CD14-positive monocyte (primary cell): ENCODE results near the gene ANKRD31. TPM values are rescaled to one million over a fixed set of nuclear protein-coding genes. Genes with fewer than 3 reads are reported as not detected.

Experiments used
- DNase-seq, 3 donors: peaks; one replicate each; pipeline ENCODE4 v3.0.0-alpha.2; 2011 to 2022
- H2AFZ ChIP-seq: 2 replicates; pipeline ENCODE4 v1.6.0; 2012; ENCODE audit warnings: mild to moderate bottlenecking, low read depth, low read length, inconsistent platforms; ENCODE audit not compliant: insufficient read depth, poor library complexity, severe bottlenecking
- H3K27ac ChIP-seq, 2 donors: 1 replicate in 1 of 2; 2 replicates in 1 of 2; pipeline ENCODE4 v1.5.1; 2012 to 2013; ENCODE audit warnings: low read length in 2 of 2, control low read depth in 1 of 2, inconsistent platforms in 1 of 2, low read depth in 1 of 2, mild to moderate bottlenecking in 1 of 2
- H3K27me3 ChIP-seq, 2 donors: one replicate each; pipeline versions ENCODE4 v1.6.0 to v1.6.1; 2011 to 2013; ENCODE audit warnings: low read length in 2 of 2; ENCODE audit not compliant: control insufficient read depth in 2 of 2, insufficient read depth in 2 of 2
- H3K36me3 ChIP-seq, 2 donors: replicated peaks in 1 of 2; 1 replicate in 1 of 2; 2 replicates in 1 of 2; pipeline versions ENCODE4 v1.5.1 to v1.6.1; 2012 to 2013; ENCODE audit warnings: low read length in 2 of 2, control low read depth in 1 of 2, inconsistent platforms in 1 of 2, mild to moderate bottlenecking in 1 of 2; ENCODE audit not compliant: insufficient read depth in 2 of 2, control insufficient read depth in 1 of 2
- H3K4me1 ChIP-seq, 2 donors: 1 replicate in 1 of 2; 2 replicates in 1 of 2; pipeline versions ENCODE4 v1.5.1 to v1.6.1; 2012 to 2013; ENCODE audit warnings: low read length in 2 of 2, control low read depth in 1 of 2, inconsistent platforms in 1 of 2, mild to moderate bottlenecking in 1 of 2, moderate library complexity in 1 of 2; ENCODE audit not compliant: insufficient read depth in 2 of 2, control insufficient read depth in 1 of 2
- H3K4me2 ChIP-seq: replicated peaks from 2 replicates; pipeline ENCODE3; 2012; ENCODE audit warnings: low read length, moderate library complexity, mild to moderate bottlenecking; ENCODE audit not compliant: poor library complexity, severe bottlenecking; ENCODE audit errors: extremely low read depth
- H3K4me3 ChIP-seq, 3 experiments: fragments of 200-600 bp in 1 of 3; sonication (generic) in 1 of 3; replicated peaks in 1 of 3; 1 replicate in 2 of 3; 2 replicates in 1 of 3; pipeline ENCODE4 v1.5.1; 2011 to 2013; ENCODE audit warnings: low read length in 3 of 3, mild to moderate bottlenecking in 3 of 3, control low read depth in 2 of 3, low read depth in 2 of 3, inconsistent platforms in 1 of 3, moderate library complexity in 1 of 3
- H3K79me2 ChIP-seq: 2 replicates; pipeline ENCODE4 v1.6.0; 2012; ENCODE audit warnings: mild to moderate bottlenecking, control low read depth, inconsistent platforms, low read length, moderate library complexity; ENCODE audit not compliant: insufficient read depth
- H3K9ac ChIP-seq: 2 replicates; pipeline ENCODE4 v1.6.0; 2017; ENCODE audit warnings: low read length, mild to moderate bottlenecking; ENCODE audit not compliant: insufficient read depth, poor library complexity, severe bottlenecking
- H3K9me3 ChIP-seq, 2 donors: replicated peaks in 1 of 2; 1 replicate in 1 of 2; 2 replicates in 1 of 2; pipeline versions ENCODE4 v1.5.1 to v1.6.1; 2012 to 2013; ENCODE audit warnings: low read length in 2 of 2, control low read depth in 1 of 2; ENCODE audit not compliant: control insufficient read depth in 1 of 2, insufficient read depth in 1 of 2
- H4K20me1 ChIP-seq: 2 replicates; pipeline ENCODE4 v1.6.0; 2012; ENCODE audit warnings: mild to moderate bottlenecking, low read length, control low read depth, moderate library complexity; ENCODE audit not compliant: insufficient read depth
- H3K27ac Mint-ChIP-seq, 7 donors: one replicate each; pipeline ENCODE4 v1.8.0; 2020; ENCODE audit warnings: mild to moderate bottlenecking in 7 of 7, mixed read lengths in 7 of 7, moderate library complexity in 6 of 7, inconsistent platforms in 2 of 7
- H3K27me3 Mint-ChIP-seq, 3 donors: one replicate each; pipeline ENCODE4 v1.8.0; 2021 to 2022; ENCODE audit warnings: low read depth in 3 of 3, mild to moderate bottlenecking in 3 of 3, mixed read lengths in 3 of 3, moderate library complexity in 3 of 3, inconsistent platforms in 1 of 3
- H3K36me3 Mint-ChIP-seq, 2 donors: one replicate each; pipeline ENCODE4 v1.8.0; 2020; ENCODE audit warnings: mixed read lengths in 2 of 2, inconsistent platforms in 1 of 2, mild to moderate bottlenecking in 1 of 2
- H3K4me1 Mint-ChIP-seq: one replicate; pipeline ENCODE4 v1.8.0; 2020; ENCODE audit warnings: mild to moderate bottlenecking, mixed read lengths
- H3K4me3 Mint-ChIP-seq, 2 donors: one replicate each; pipeline ENCODE4 v1.8.0; 2020; ENCODE audit warnings: mild to moderate bottlenecking in 2 of 2, mixed read lengths in 2 of 2, moderate library complexity in 1 of 2
- H3K9me3 Mint-ChIP-seq, 7 donors: one replicate each; pipeline ENCODE4 v1.8.0; 2020 to 2022; ENCODE audit warnings: mixed read lengths in 7 of 7, mild to moderate bottlenecking in 6 of 7, moderate library complexity in 6 of 7, inconsistent platforms in 2 of 7
- CTCF ChIP-seq: fragments of 200-600 bp; IDR thresholded peaks from one replicate; pipeline ENCODE4 v1.8.0; 2022; ENCODE audit warnings: antibody characterized with exemption, mild to moderate bottlenecking
- WGBS: methylation state at CpG from one replicate; pipeline ENCODE4 v1.1.5; 2013; ENCODE audit warnings: missing lambda C conversion rate; ENCODE audit not compliant: insufficient coverage; 5-methylcytosine and 5-hydroxymethylcytosine counted together
- intact Hi-C, 2 donors: fragments of 100-400 bp; cut with micrococcal nuclease; formaldehyde crosslinking; loops; one replicate each; pipeline versions ENCODE4 v1.15.0 to v1.15.1; 2023
- polyA plus RNA-seq, 3 donors: library from polyadenylated mRNA; depleted of rRNA in 1 of 3; unstranded in 2 of 3; stranded (reverse) in 1 of 3; fragments of 300-500 nt in 2 of 3; fragments of >200 nt in 1 of 3; fragmentation: Illumina TruSeq in 2 of 3; gene quantifications; 1 replicate in 2 of 3; 2 replicates in 1 of 3; pipeline ENCODE4 v1.2.3, GENCODE V29; 2012 to 2021

The ANKRD31 gene
- polyA plus RNA-seq, 3 donors, result 0.05 TPM; not detected in 2

- H3K4me3 Mint-ChIP-seq, result no peak overlapping the region
- no peak for TF ChIP-seq CTCF
- 100% methylated on average over 1 of the region's 4 CpGs for WGBS
- Histone ChIP-seq H3K27ac (no peak overlapping the region), H3K9me3 (no peaks in the 10 kb centered on the region), H2AFZ (no peak overlapping the region), H3K79me2 (no peaks in the 10 kb centered on the region), H3K4me3 (no peak overlapping the region), H3K9ac (no peak overlapping the region), H3K36me3 (no peaks in the 10 kb centered on the region), H3K27me3 (no peaks in the 10 kb centered on the region), H3K4me1 (no peaks in the 10 kb centered on the region), H4K20me1 (no peaks in the 10 kb centered on the region), H3K4me2 (no peak overlapping the region)
- intact Hi-C loops, result no loop called here
- H3K9me3 Mint-ChIP-seq, result peaks cover 3 to 8% (median 5%) of the 10 kb centered on the region in 7 donors
- peaks cover 3% of the 10 kb centered on the region for H3K4me1 Mint-ChIP-seq
- H3K36me3 Mint-ChIP-seq, result no peaks in the 10 kb centered on the region
- DNase-seq, result no peak
- H3K27ac Mint-ChIP-seq, result no peak overlapping the region
- peaks cover 0 to 3% (median 1%) of the 10 kb centered on the region in 3 donors for H3K27me3 Mint-ChIP-seq
These were observed 40.8 kb upstream of the ANKRD31 start for GRCh38 chr5:75277463-75277862.

- Mint-ChIP-seq H3K27me3 (peaks cover 0 to 3% (median 0%) of the 10 kb centered on the region in 3 donors), H3K4me3 (no peak overlapping the region), H3K36me3 (no peaks in the 10 kb centered on the region), H3K4me1 (no peaks in the 10 kb centered on the region), H3K9me3 (peaks cover 5 to 11% (median 8%) of the 10 kb centered on the region in 7 donors), H3K27ac (no peak overlapping the region)
- H3K9me3 ChIP-seq, result no peaks in the 10 kb centered on the region
- no peaks in the 10 kb centered on the region for H3K4me1 ChIP-seq
- H3K27ac ChIP-seq, result no peak overlapping the region
- no peak overlapping the region for H3K9ac ChIP-seq
- H3K79me2 ChIP-seq, result no peaks in the 10 kb centered on the region
- TF ChIP-seq CTCF, result no peak
- no CpG with 5 or more reads among the region's 3 CpGs for WGBS
- H2AFZ ChIP-seq, result no peak overlapping the region
- DNase-seq, result no peak
- H3K4me3 ChIP-seq, result no peak overlapping the region
- H3K36me3 ChIP-seq, result no peaks in the 10 kb centered on the region
- H4K20me1 ChIP-seq, result no peaks in the 10 kb centered on the region
- no peaks in the 10 kb centered on the region for H3K27me3 ChIP-seq
- intact Hi-C loops, result no loop called here
- H3K4me2 ChIP-seq, result no peak overlapping the region
These were observed 39.1 kb upstream of the ANKRD31 start for GRCh38 chr5:75275756-75276155.
